MM.1S (cell line): ENCODE data around the gene CASP10.

Source experiments
- DNase-seq: peaks from one replicate; pipeline ENCODE4 v3.0.0-alpha.2; 2015
- H2AFZ ChIP-seq: fragments of 300-600 bp; sonication (generic); 2 replicates; pipeline ENCODE4 v1.6.0; 2016; ENCODE audit warnings: antibody characterized with exemption, low read length
- H3F3A ChIP-seq: fragments of 300-600 bp; sonication (generic); 2 replicates; pipeline ENCODE4 v1.6.1; 2016; ENCODE audit warnings: mild to moderate bottlenecking, antibody characterized with exemption, low read length, moderate library complexity, mixed read lengths; ENCODE audit not compliant: insufficient read depth
- H3K27ac ChIP-seq: fragments of 300-600 bp; sonication (generic); 2 replicates; pipeline ENCODE4 v1.5.1; 2016; ENCODE audit warnings: mild to moderate bottlenecking, low read length
- H3K27me3 ChIP-seq: fragments of 300-600 bp; sonication (generic); replicated peaks from 2 replicates; pipeline ENCODE4 v1.6.0; 2016; ENCODE audit warnings: low read length; ENCODE audit not compliant: insufficient read depth
- H3K36me3 ChIP-seq: fragments of 300-600 bp; sonication (generic); replicated peaks from 2 replicates; pipeline ENCODE4 v1.6.1; 2016; ENCODE audit warnings: mild to moderate bottlenecking, low read length, mixed read lengths; ENCODE audit not compliant: insufficient read depth
- H3K4me1 ChIP-seq: fragments of 300-600 bp; sonication (generic); 2 replicates; pipeline ENCODE4 v1.6.1; 2016; ENCODE audit warnings: low read length, mixed read lengths
- H3K4me2 ChIP-seq: fragments of 300-600 bp; sonication (generic); 2 replicates; pipeline ENCODE4 v1.6.0; 2016; ENCODE audit warnings: low read depth, low read length
- H3K4me3 ChIP-seq: fragments of 300-600 bp; sonication (generic); 2 replicates; pipeline ENCODE4 v1.5.1; 2016; ENCODE audit warnings: low read length, mixed read lengths
- H3K79me2 ChIP-seq: fragments of 300-600 bp; sonication (generic); 2 replicates; pipeline ENCODE4 v1.6.1; 2016; ENCODE audit warnings: mixed run types, low read length, mixed read lengths
- H3K9ac ChIP-seq: fragments of 300-600 bp; sonication (generic); 2 replicates; pipeline ENCODE4 v1.6.1; 2016; ENCODE audit warnings: low read length, mixed read lengths
- H3K9me2 ChIP-seq: fragments of 300-600 bp; sonication (generic); replicated peaks from 2 replicates; pipeline ENCODE4 v1.6.1; 2016; ENCODE audit warnings: mild to moderate bottlenecking, low read length, mixed read lengths; ENCODE audit not compliant: insufficient read depth
- H3K9me3 ChIP-seq: fragments of 300-600 bp; sonication (generic); replicated peaks from 2 replicates; pipeline ENCODE4 v1.6.1; 2016; ENCODE audit warnings: mild to moderate bottlenecking, low read length, mixed read lengths; ENCODE audit not compliant: insufficient read depth
- H4K20me1 ChIP-seq: fragments of 300-600 bp; sonication (generic); 2 replicates; pipeline ENCODE4 v1.6.1; 2016; ENCODE audit warnings: mild to moderate bottlenecking, low read length, moderate library complexity, mixed read lengths; ENCODE audit not compliant: insufficient read depth
- CTCF ChIP-seq: fragments of 300-600 bp; sonication (generic); IDR thresholded peaks from 2 replicates; pipeline ENCODE4 v1.5.1; 2016; ENCODE audit warnings: antibody characterized with exemption, low read length, mixed read lengths
- EZH2 ChIP-seq: fragments of 300-600 bp; sonication (generic); optimal IDR thresholded peaks from 2 replicates; pipeline ENCODE3; 2017; ENCODE audit warnings: low read depth, mild to moderate bottlenecking, antibody characterized with exemption, low read length, mixed read lengths
- EZH2phosphoT487 ChIP-seq: fragments of 300-600 bp; sonication (generic); IDR thresholded peaks from 2 replicates; pipeline ENCODE4 v1.6.1; 2018; ENCODE audit warnings: antibody characterized with exemption, low read length

The CASP10 gene

GRCh38 chr2:201182650-201183364, at the start of gene CASP10:
Gene CASP10, plus strand, starts transcription at chr2:201183141. Its CDS starts 2,637 bp downstream, at chr2:201185778.
- Histone ChIP-seq H2AFZ (peak within 1 kb of the TSS; percentile 47), H3K27ac (peak within 1 kb of the TSS; percentile 77), H3K9me3 (no peaks in the 10 kb centered on the region), H3K79me2 (peaks cover 50% of the 10 kb centered on the region), H4K20me1 (no peaks in the 10 kb centered on the region), H3K36me3 (peaks cover 5% of the 10 kb centered on the region), H3F3A (peaks cover 39% of the 10 kb centered on the region), H3K9me2 (no peaks in the 10 kb centered on the region), H3K9ac (peak within 1 kb of the TSS; percentile 83), H3K4me3 (peak within 1 kb of the TSS; percentile 92), H3K4me1 (peaks cover 22% of the 10 kb centered on the region), H3K27me3 (no peaks in the 10 kb centered on the region), H3K4me2 (peak within 1 kb of the TSS; percentile 84)
- peak; percentile 94 for DNase-seq
- TF ChIP-seq EZH2: no peak
- peak; percentile 81 for TF ChIP-seq CTCF

- H2AFZ ChIP-seq: no peak overlapping the region
- peaks cover 4% of the 10 kb centered on the region for H3K36me3 ChIP-seq
- H3K27ac ChIP-seq: no peak overlapping the region
- no peak for DNase-seq
- H3F3A ChIP-seq: no peaks in the 10 kb centered on the region
- H3K9me2 ChIP-seq: no peaks in the 10 kb centered on the region
- H3K4me3 ChIP-seq: no peak overlapping the region
- peaks cover 22% of the 10 kb centered on the region for H3K4me1 ChIP-seq
- peaks cover 69% of the 10 kb centered on the region for H3K79me2 ChIP-seq
- no peak for TF ChIP-seq EZH2
- TF ChIP-seq CTCF: no peak
- no peak for TF ChIP-seq EZH2phosphoT487
- H3K4me2 ChIP-seq: no peak overlapping the region
- H4K20me1 ChIP-seq: no peaks in the 10 kb centered on the region
- no peaks in the 10 kb centered on the region for H3K27me3 ChIP-seq
- no peaks in the 10 kb centered on the region for H3K9me3 ChIP-seq
- H3K9ac ChIP-seq: no peak overlapping the region
Observed at GRCh38 chr2:201135386-201135785, 47.6 kb upstream of the CASP10 start.

GRCh38 chr2:201136889-201137321, 46.0 kb upstream of the CASP10 start:
- Histone ChIP-seq H3K4me2 (no peak overlapping the region), H3K4me1 (peaks cover 9% of the 10 kb centered on the region), H3K27ac (no peak overlapping the region), H3K27me3 (no peaks in the 10 kb centered on the region), H4K20me1 (no peaks in the 10 kb centered on the region), H3K9ac (no peak overlapping the region), H3F3A (no peaks in the 10 kb centered on the region), H3K36me3 (peaks cover 4% of the 10 kb centered on the region), H3K79me2 (peaks cover 54% of the 10 kb centered on the region), H3K9me2 (no peaks in the 10 kb centered on the region), H3K9me3 (no peaks in the 10 kb centered on the region), H3K4me3 (no peak overlapping the region), H2AFZ (no peak overlapping the region)
- TF ChIP-seq EZH2 (no peak), CTCF (no peak), EZH2phosphoT487 (no peak)
- no peak for DNase-seq
